Loucy (cell line): ENCODE measurements around the gene RHOU.

Source experiments
- H2AFZ ChIP-seq: fragments of 200-600 bp; sonication (generic); 2 replicates; pipeline ENCODE4 v1.6.0; 2016; ENCODE audit warnings: antibody characterized with exemption, mild to moderate bottlenecking, low read length, moderate library complexity
- H3F3A ChIP-seq: fragments of 200-600 bp; 2 replicates; pipeline ENCODE4 v1.6.0; 2016; ENCODE audit warnings: antibody characterized with exemption, low read depth, mild to moderate bottlenecking
- H3K27me3 ChIP-seq: fragments of 200-600 bp; sonication (generic); 2 replicates; pipeline ENCODE4 v1.6.1; 2014; ENCODE audit warnings: low read length, mild to moderate bottlenecking; ENCODE audit not compliant: insufficient read depth, poor library complexity, severe bottlenecking
- H3K36me3 ChIP-seq: fragments of 200-600 bp; sonication (generic); 2 replicates; pipeline ENCODE4 v1.6.1; 2016; ENCODE audit warnings: low read length; ENCODE audit not compliant: insufficient read depth
- H3K4me1 ChIP-seq: fragments of 200-600 bp; sonication (generic); 2 replicates; pipeline ENCODE4 v1.5.1; 2014; ENCODE audit warnings: low read length, mild to moderate bottlenecking; ENCODE audit not compliant: insufficient read depth, poor library complexity, severe bottlenecking
- H3K4me2 ChIP-seq: fragments of 200-600 bp; sonication (generic); 2 replicates; pipeline ENCODE4 v1.6.0; 2014; ENCODE audit warnings: antibody characterized with exemption, low read length, low read depth, mild to moderate bottlenecking; ENCODE audit not compliant: poor library complexity, severe bottlenecking
- H3K4me3 ChIP-seq: fragments of 200-600 bp; sonication (generic); 2 replicates; pipeline ENCODE4 v1.5.1; 2014; ENCODE audit warnings: low read length, mild to moderate bottlenecking, mixed read lengths; ENCODE audit not compliant: poor library complexity, severe bottlenecking
- H3K79me2 ChIP-seq: fragments of 200-600 bp; sonication (generic); 2 replicates; pipeline ENCODE4 v1.6.1; 2014; ENCODE audit warnings: low read length; ENCODE audit not compliant: insufficient read depth
- H3K9ac ChIP-seq: fragments of 200-600 bp; sonication (generic); 2 replicates; pipeline ENCODE4 v1.6.0; 2014; ENCODE audit warnings: mild to moderate bottlenecking, low read depth, low read length, moderate library complexity; ENCODE audit not compliant: poor library complexity, severe bottlenecking
- H3K9me2 ChIP-seq: fragments of 200-600 bp; sonication (generic); replicated peaks from 2 replicates; pipeline ENCODE4 v1.6.1; 2016; ENCODE audit warnings: low read depth, low read length, mixed read lengths
- H3K9me3 ChIP-seq: fragments of 200-600 bp; sonication (generic); 2 replicates; pipeline ENCODE4 v1.6.1; 2014; ENCODE audit warnings: mild to moderate bottlenecking, antibody characterized with exemption, low read length, low read depth; ENCODE audit not compliant: insufficient read depth
- H4K20me1 ChIP-seq: fragments of 200-600 bp; sonication (generic); 2 replicates; pipeline ENCODE4 v1.6.0; 2014; ENCODE audit warnings: antibody characterized with exemption, low read length, mild to moderate bottlenecking; ENCODE audit not compliant: insufficient read depth, poor library complexity, severe bottlenecking
- CTCF ChIP-seq: fragments of 200-600 bp; sonication (generic); conservative IDR thresholded peaks from 2 replicates; pipeline ENCODE4 v1.5.1; 2014; ENCODE audit warnings: mild to moderate bottlenecking, antibody characterized with exemption, low read length
- EZH2phosphoT487 ChIP-seq: fragments of 200-600 bp; IDR thresholded peaks from 2 replicates; pipeline ENCODE4 v1.6.1; 2018; ENCODE audit warnings: antibody characterized with exemption, mild to moderate bottlenecking, moderate library complexity, borderline replicate concordance

Gene RHOU

GRCh38 chr1:228777236-228777635 is 42.0 kb downstream of the RHOU start:
- Histone ChIP-seq H3K4me2 (no peak overlapping the region), H3K36me3 (no peaks in the 10 kb centered on the region), H3K9ac (no peak overlapping the region), H3K4me3 (no peak overlapping the region), H3K9me2 (no peaks in the 10 kb centered on the region), H3K9me3 (no peaks in the 10 kb centered on the region), H3K27me3 (no peaks in the 10 kb centered on the region), H3F3A (no peaks in the 10 kb centered on the region), H2AFZ (no peak overlapping the region), H3K79me2 (no peaks in the 10 kb centered on the region), H3K4me1 (no peaks in the 10 kb centered on the region), H4K20me1 (no peaks in the 10 kb centered on the region)
- no peak for TF ChIP-seq CTCF
- TF ChIP-seq EZH2phosphoT487: no peak

- H4K20me1 ChIP-seq: no peaks in the 10 kb centered on the region
- H3K4me3 ChIP-seq: no peak overlapping the region
- no peak for TF ChIP-seq CTCF
- TF ChIP-seq EZH2phosphoT487: no peak
- no peak overlapping the region for H3K9ac ChIP-seq
- H3F3A ChIP-seq: no peaks in the 10 kb centered on the region
- no peaks in the 10 kb centered on the region for H3K79me2 ChIP-seq
- no peaks in the 10 kb centered on the region for H3K4me1 ChIP-seq
- no peak overlapping the region for H2AFZ ChIP-seq
- no peak overlapping the region for H3K4me2 ChIP-seq
- no peaks in the 10 kb centered on the region for H3K9me3 ChIP-seq
- H3K27me3 ChIP-seq: no peaks in the 10 kb centered on the region
- no peaks in the 10 kb centered on the region for H3K36me3 ChIP-seq
- H3K9me2 ChIP-seq: no peaks in the 10 kb centered on the region
Observed at GRCh38 chr1:228778026-228778425, 42.7 kb downstream of the RHOU start.

GRCh38 chr1:228778466-228778865 is 43.2 kb downstream of the RHOU start:
- Histone ChIP-seq H3K4me2 (no peak overlapping the region), H3K4me3 (no peak overlapping the region), H3K9me2 (no peaks in the 10 kb centered on the region), H2AFZ (no peak overlapping the region), H3K4me1 (no peaks in the 10 kb centered on the region), H3K36me3 (no peaks in the 10 kb centered on the region), H4K20me1 (no peaks in the 10 kb centered on the region), H3K9me3 (no peaks in the 10 kb centered on the region), H3K27me3 (no peaks in the 10 kb centered on the region), H3K79me2 (no peaks in the 10 kb centered on the region), H3K9ac (no peak overlapping the region), H3F3A (no peaks in the 10 kb centered on the region)
- TF ChIP-seq EZH2phosphoT487 (no peak), CTCF (no peak)
